ENCODE measurements around the gene UHRF1. TPM values are rescaled to one million over a fixed set of nuclear protein-coding genes. Genes with fewer than 3 reads are reported as not detected.

Gene UHRF1
- total RNA-seq, 2 donors from 2014 or later = 6.3 to 48.5 TPM

DNA sequence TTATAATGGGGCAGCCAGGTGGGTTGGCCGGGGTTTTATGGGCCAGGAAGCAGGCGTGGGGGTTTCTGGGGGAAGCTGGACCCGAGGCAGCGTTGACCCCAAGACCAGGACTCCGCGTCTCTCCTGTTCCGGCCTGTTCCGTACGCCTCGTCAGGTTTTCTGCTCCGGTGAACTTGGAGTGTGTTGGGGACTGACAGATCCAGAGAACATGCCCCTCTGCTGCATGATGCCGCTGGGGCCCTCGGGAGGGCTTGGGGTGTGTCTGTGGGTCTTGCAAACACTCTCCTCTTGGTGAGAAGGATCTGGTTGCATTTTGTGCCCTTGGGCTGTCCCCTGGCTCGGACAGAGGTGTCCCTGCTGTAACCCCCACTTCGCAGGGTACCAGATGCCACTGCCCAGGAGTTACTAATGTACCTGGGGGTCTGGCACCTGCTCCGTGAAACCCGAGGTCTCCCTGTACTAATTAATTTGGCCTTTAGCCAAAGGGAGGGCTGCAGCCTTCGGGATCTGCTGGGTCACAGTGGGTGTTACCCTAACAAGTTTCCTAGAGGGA, 75.2 kb downstream of the UHRF1 start:
- Histone ChIP-seq H3K36me3 (no peaks in the 10 kb centered on the region), H3K9me3 (no peaks in the 10 kb centered on the region), H3K27me3 (no peaks in the 10 kb centered on the region), H3K4me3 (no peak overlapping the region), H3K4me1 (no peaks in the 10 kb centered on the region), H3K9ac (ENCODE audit: low read depth in 2 of 2, low read length in 2 of 2) (no peak overlapping the region), H3K27ac (no peak overlapping the region)
- TF ChIP-seq, protein P1, sequence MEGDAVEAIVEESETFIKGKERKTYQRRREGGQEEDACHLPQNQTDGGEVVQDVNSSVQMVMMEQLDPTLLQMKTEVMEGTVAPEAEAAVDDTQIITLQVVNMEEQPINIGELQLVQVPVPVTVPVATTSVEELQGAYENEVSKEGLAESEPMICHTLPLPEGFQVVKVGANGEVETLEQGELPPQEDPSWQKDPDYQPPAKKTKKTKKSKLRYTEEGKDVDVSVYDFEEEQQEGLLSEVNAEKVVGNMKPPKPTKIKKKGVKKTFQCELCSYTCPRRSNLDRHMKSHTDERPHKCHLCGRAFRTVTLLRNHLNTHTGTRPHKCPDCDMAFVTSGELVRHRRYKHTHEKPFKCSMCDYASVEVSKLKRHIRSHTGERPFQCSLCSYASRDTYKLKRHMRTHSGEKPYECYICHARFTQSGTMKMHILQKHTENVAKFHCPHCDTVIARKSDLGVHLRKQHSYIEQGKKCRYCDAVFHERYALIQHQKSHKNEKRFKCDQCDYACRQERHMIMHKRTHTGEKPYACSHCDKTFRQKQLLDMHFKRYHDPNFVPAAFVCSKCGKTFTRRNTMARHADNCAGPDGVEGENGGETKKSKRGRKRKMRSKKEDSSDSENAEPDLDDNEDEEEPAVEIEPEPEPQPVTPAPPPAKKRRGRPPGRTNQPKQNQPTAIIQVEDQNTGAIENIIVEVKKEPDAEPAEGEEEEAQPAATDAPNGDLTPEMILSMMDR (IDR thresholded peaks at IDR 0.05) = no peak
- no peak for DNase-seq
- intact Hi-C loops (cut with DNase I) = no loop called here

DNA sequence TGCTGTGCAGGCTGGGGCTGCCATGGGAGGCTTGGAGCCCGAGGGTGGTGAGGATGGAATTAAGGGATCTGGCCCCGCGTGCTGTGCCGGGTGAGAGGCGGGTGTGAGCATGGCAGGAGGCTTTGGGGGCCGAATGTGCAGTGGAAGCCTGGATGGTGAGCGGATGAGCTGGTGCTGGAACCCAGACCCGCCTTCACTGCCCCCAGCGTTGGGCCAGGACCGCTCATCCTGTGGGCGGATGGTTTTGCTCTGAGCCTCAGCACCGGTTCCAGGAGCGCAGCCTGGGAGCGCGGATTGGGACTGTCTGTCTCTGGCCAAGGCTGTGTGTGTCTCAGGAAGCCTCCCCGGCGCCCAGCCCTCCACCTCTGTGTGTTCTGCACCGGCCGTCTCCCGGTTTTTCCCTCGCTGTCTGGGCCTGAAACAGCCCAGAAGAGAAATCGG, 76.3 kb downstream of the UHRF1 start:
- no peak overlapping the region for H3K27ac ChIP-seq
- no peak overlapping the region for H3K4me3 ChIP-seq
- H3K4me1 ChIP-seq = no peaks in the 10 kb centered on the region
- TF ChIP-seq, protein P1 (IDR thresholded peaks at IDR 0.05) = no peak
- H3K36me3 ChIP-seq = no peaks in the 10 kb centered on the region
- H3K9me3 ChIP-seq = no peaks in the 10 kb centered on the region
- intact Hi-C loops (cut with DNase I) = no loop called here
- DNase-seq = no peak
- H3K27me3 ChIP-seq = no peaks in the 10 kb centered on the region
- H3K9ac ChIP-seq (ENCODE audit: low read depth in 2 of 2, low read length in 2 of 2) = no peak overlapping the region

DNA sequence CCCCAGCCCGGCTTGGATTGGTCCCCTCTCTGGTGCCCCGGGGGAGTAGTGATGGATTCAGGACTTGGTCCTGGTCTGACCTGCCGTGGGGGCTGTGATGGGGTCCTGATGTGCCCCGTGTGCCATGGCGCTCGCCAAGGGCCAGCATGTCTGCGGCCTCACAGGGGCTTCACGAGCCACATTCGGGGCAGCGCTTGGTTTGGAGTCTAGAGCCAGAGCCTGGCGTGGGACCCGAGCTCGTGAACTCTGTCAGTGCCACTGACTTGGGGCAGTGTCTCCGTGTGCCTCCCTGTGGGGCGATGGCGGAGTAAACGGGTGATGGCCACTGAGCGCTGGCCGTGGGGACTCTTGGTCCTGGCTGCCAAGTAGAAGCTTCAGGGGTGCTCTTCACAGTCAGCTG, 76.8 kb downstream of the UHRF1 start:
- Histone ChIP-seq H3K27me3 (no peaks in the 10 kb centered on the region), H3K9me3 (no peaks in the 10 kb centered on the region), H3K36me3 (no peaks in the 10 kb centered on the region), H3K27ac (no peak overlapping the region), H3K4me3 (no peak overlapping the region), H3K4me1 (no peaks in the 10 kb centered on the region), H3K9ac (ENCODE audit: low read depth in 2 of 2, low read length in 2 of 2) (no peak overlapping the region)
- intact Hi-C loops (cut with DNase I) = no loop called here
- DNase-seq = no peak
- TF ChIP-seq, protein P1 (IDR thresholded peaks at IDR 0.05) = no peak

DNA sequence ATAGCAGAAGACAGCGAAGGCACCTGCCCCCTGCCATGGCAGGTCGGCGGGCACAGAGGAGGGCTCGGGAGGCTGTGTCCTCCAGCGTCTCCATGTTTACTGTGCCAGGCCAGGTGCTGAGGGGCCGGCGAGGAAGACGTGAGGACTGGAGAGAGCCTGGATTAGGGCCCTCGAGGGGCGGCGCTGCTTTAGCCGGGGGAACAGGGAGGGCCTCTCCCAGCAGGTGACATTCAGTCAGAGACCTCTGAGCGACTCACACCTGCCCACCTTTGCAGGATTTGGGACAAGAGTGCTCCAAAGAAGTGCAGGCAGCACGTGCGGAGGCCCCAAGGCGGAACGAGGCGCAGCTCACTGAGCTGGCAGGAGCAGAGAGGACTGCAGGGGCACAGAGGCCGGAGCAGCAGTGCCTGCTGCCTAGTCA, 77.2 kb downstream of the UHRF1 start:
- TF ChIP-seq, protein P1 (IDR thresholded peaks at IDR 0.05) = no peak
- intact Hi-C loops (cut with DNase I) = no loop called here
- DNase-seq = no peak
- Histone ChIP-seq H3K4me3 (no peak overlapping the region), H3K9ac (ENCODE audit: low read depth in 2 of 2, low read length in 2 of 2) (no peak overlapping the region), H3K4me1 (no peaks in the 10 kb centered on the region), H3K27me3 (no peaks in the 10 kb centered on the region), H3K36me3 (no peaks in the 10 kb centered on the region), H3K27ac (no peak overlapping the region), H3K9me3 (no peaks in the 10 kb centered on the region)

DNA sequence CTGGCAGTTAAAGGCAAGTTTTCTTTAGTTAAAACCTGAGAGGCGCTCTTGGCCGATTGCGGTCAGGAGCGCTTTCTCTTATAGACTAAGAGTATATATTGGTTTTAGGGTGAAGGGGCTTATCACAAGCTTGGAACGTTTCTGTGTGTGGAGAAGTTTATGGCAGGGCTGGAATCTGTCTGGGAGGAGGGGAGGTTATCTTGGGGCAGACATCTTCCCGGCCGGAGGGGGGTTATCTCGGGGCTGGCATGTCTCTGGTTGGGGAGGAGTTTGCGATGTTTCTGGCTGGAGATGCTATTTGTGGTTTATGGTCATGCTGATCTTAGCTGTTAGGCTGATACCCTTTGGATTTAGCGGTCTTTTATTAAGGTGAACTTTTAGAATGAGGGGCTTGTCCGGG, 78.0 kb downstream of the UHRF1 start:
- intact Hi-C loops (cut with DNase I) = no loop called here
- H3K4me1 ChIP-seq = no peaks in the 10 kb centered on the region
- H3K9me3 ChIP-seq = no peaks in the 10 kb centered on the region
- no peak overlapping the region for H3K9ac ChIP-seq (ENCODE audit: low read depth in 2 of 2, low read length in 2 of 2)
- no peaks in the 10 kb centered on the region for H3K36me3 ChIP-seq
- no peaks in the 10 kb centered on the region for H3K27me3 ChIP-seq
- no peak for DNase-seq
- H3K4me3 ChIP-seq = no peak overlapping the region
- TF ChIP-seq, protein P1 (IDR thresholded peaks at IDR 0.05) = no peak
- H3K27ac ChIP-seq = no peak overlapping the region

Measured in colonic mucosa (tissue), 4 donors.